WI38 (cell line): ENCODE data around the gene KCTD7.
"Not testable (repeated sequence)": the region's sequence is repeated elsewhere in the genome, so short reads cannot be mapped to it uniquely, and the experiment has no call there.

ENCODE experiments used
- H3K4me3 ChIP-seq: 2 replicates; pipeline ENCODE4 v1.5.1; 2011; ENCODE audit warnings: low read depth, mild to moderate bottlenecking, control low read depth, low read length
- CTCF ChIP-seq: IDR thresholded peaks from 2 replicates; pipeline ENCODE4 v1.5.1; 2012; ENCODE audit warnings: low read depth, mild to moderate bottlenecking, control low read depth, low read length

Gene KCTD7

GRCh38 chr7:66591799-66592596 is 36.7 kb upstream of the KCTD7 start:
- H3K4me3 ChIP-seq: peak overlapping the region; percentile 71

GRCh38 chr7:66592597-66593146 is 36.0 kb upstream of the KCTD7 start:
- peak overlapping the region; percentile 71 for H3K4me3 ChIP-seq

More at GRCh38 chr7:66591799-66592596, 36.7 kb upstream of the KCTD7 start:
- no peak for TF ChIP-seq CTCF

- not testable (repeated sequence) for H3K4me3 ChIP-seq
Measured at GRCh38 chr7:66594082-66594481, 34.6 kb upstream of the KCTD7 start.

GRCh38 chr7:66597461-66597860 is 31.2 kb upstream of the KCTD7 start:
- no peak for TF ChIP-seq CTCF
- H3K4me3 ChIP-seq: no peak overlapping the region

GRCh38 chr7:66602159-66602558 is 26.5 kb upstream of the KCTD7 start:
- TF ChIP-seq CTCF: no peak
- H3K4me3 ChIP-seq: no peak overlapping the region

GRCh38 chr7:66604198-66604597 is 24.5 kb upstream of the KCTD7 start:
- H3K4me3 ChIP-seq: no peak overlapping the region
- no peak for TF ChIP-seq CTCF

- H3K4me3 ChIP-seq: not testable (repeated sequence)
Measured at GRCh38 chr7:66606540-66607291, 22.0 kb upstream of the KCTD7 start.

- no peak for TF ChIP-seq CTCF
- H3K4me3 ChIP-seq: no peak overlapping the region
Measured at GRCh38 chr7:66609176-66609575, 19.5 kb upstream of the KCTD7 start.

- H3K4me3 ChIP-seq: not testable (repeated sequence)
Measured at GRCh38 chr7:66614596-66614995, 14.1 kb upstream of the KCTD7 start.
